Vagina (tissue), 2 donors: Measurements from ENCODE around the gene ELL2.

Experiments
- POLR2A ChIP-seq, 2 donors: fragments of 450-650 bp; IDR thresholded peaks; one replicate each; pipeline ENCODE4 v1.6.1; 2017; ENCODE audit warnings: antibody characterized with exemption in 2 of 2, mild to moderate bottlenecking in 2 of 2, moderate library complexity in 2 of 2
- POLR2AphosphoS5 ChIP-seq, 2 donors: sonication (generic); formaldehyde crosslinking; IDR thresholded peaks; one replicate each; pipeline ENCODE4 v1.9.0; 2017; ENCODE audit warnings: antibody characterized with exemption in 2 of 2, mild to moderate bottlenecking in 2 of 2, low read depth in 1 of 2; ENCODE audit not compliant: insufficient read depth in 1 of 2
- TF ChIP-seq, protein P1 (sequence below), 3 experiments: fragments of 450-650 bp in 2 of 3; fragments of 200-600 bp in 1 of 3; sonication (generic) in 1 of 3; IDR thresholded peaks; one replicate each; pipeline ENCODE4 v1.5.1; 2017 to 2019; ENCODE audit warnings: antibody characterized with exemption in 3 of 3, mild to moderate bottlenecking in 2 of 3, moderate library complexity in 2 of 3

DNA sequence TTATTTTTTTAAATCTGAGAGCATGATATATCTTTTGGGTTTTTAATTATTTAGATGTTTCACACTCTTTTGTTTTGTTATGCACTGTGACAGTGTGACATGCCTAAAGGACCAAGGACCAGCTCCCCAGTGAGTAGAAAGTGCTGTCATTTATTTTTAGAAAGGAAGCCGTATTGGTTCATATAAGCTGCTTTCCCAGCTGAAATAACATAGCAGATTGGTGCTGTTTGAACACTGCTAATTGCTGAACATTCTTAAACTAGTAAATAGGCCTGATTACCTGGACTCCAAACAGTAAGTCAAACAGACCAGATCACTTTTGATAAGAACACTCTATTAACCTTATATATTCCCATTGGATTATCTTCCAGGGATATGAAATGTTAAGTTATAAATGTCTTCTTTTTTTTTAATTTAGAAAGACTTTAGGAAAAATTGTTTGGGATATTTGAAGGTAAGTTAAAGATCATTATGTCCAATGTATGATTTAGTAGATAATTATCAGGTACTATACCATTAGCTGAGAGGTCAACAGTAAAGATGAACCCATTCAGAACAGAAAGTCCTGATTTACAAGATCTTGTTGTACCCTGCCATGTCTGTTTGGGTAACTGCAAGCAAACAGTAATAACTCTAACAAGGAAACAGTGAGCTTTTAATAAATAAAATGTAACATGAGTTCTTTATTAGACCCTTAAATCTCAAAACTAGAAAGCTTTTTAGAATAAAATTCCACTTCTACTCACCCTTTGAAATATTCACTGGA lies 27.8 kb upstream of the ELL2 start:
- TF ChIP-seq, protein P1, sequence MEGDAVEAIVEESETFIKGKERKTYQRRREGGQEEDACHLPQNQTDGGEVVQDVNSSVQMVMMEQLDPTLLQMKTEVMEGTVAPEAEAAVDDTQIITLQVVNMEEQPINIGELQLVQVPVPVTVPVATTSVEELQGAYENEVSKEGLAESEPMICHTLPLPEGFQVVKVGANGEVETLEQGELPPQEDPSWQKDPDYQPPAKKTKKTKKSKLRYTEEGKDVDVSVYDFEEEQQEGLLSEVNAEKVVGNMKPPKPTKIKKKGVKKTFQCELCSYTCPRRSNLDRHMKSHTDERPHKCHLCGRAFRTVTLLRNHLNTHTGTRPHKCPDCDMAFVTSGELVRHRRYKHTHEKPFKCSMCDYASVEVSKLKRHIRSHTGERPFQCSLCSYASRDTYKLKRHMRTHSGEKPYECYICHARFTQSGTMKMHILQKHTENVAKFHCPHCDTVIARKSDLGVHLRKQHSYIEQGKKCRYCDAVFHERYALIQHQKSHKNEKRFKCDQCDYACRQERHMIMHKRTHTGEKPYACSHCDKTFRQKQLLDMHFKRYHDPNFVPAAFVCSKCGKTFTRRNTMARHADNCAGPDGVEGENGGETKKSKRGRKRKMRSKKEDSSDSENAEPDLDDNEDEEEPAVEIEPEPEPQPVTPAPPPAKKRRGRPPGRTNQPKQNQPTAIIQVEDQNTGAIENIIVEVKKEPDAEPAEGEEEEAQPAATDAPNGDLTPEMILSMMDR (IDR thresholded peaks at IDR 0.05): no peak
- TF ChIP-seq POLR2A (IDR thresholded peaks at IDR 0.05) (no peak), POLR2AphosphoS5 (IDR thresholded peaks at IDR 0.05; ENCODE audit: insufficient read depth in 1 of 2, low read depth in 1 of 2) (no peak)
